Fibroblast of lung (primary cell): Measurements from ENCODE around the gene SMC4. TPM values are rescaled to one million over a fixed set of nuclear protein-coding genes. Genes with fewer than 3 reads are reported as not detected.
A peak's percentile ranks its signal among the peaks of the same experiment; 100 is the strongest.

Experiments used
- DNase-seq, 2 donors: peaks; one replicate each; pipeline versions ENCODE4 v3.0.0 to v3.0.0-alpha.2; 2010; ENCODE audit warnings: low read depth in 2 of 2
- H2AFZ ChIP-seq: 2 replicates; pipeline ENCODE4 v1.5.1; 2012; ENCODE audit warnings: low read length, control low read depth, inconsistent platforms
- H3K27ac ChIP-seq: 2 replicates; pipeline ENCODE4 v1.5.1; 2011; ENCODE audit warnings: low read length, control low read depth; ENCODE audit not compliant: insufficient read depth
- H3K27me3 ChIP-seq: 2 replicates; pipeline ENCODE4 v1.5.1; 2011; ENCODE audit warnings: mild to moderate bottlenecking, low read length; ENCODE audit not compliant: control insufficient read depth, insufficient read depth
- H3K36me3 ChIP-seq: 2 replicates; pipeline ENCODE4 v1.5.1; 2011; ENCODE audit warnings: low read length; ENCODE audit not compliant: control insufficient read depth, insufficient read depth
- H3K4me1 ChIP-seq: 2 replicates; pipeline ENCODE4 v1.5.1; 2011; ENCODE audit warnings: low read length; ENCODE audit not compliant: control insufficient read depth, insufficient read depth; ENCODE audit errors: extremely low read depth
- H3K4me2 ChIP-seq: 2 replicates; pipeline ENCODE4 v1.5.1; 2011; ENCODE audit warnings: low read length, control low read depth; ENCODE audit not compliant: insufficient read depth; ENCODE audit errors: extremely low read depth
- H3K4me3 ChIP-seq, 4 experiments: fragments of 200-600 bp in 1 of 4; sonication (generic) in 1 of 4; replicated peaks in 1 of 4; 2 replicates each; pipeline ENCODE4 v1.5.1; 2011 to 2016; ENCODE audit warnings: low read length in 4 of 4, low read depth in 3 of 4, mild to moderate bottlenecking in 3 of 4, control low read depth in 2 of 4, inconsistent platforms in 1 of 4, mixed read lengths in 1 of 4; ENCODE audit not compliant: insufficient read depth in 1 of 4; ENCODE audit errors: control extremely low read depth in 1 of 4
- H3K79me2 ChIP-seq: 2 replicates; pipeline ENCODE4 v1.5.1; 2012; ENCODE audit warnings: mild to moderate bottlenecking, low read length, inconsistent platforms; ENCODE audit not compliant: control insufficient read depth, insufficient read depth
- H3K9ac ChIP-seq: 2 replicates; pipeline ENCODE4 v1.5.1; 2011; ENCODE audit warnings: mild to moderate bottlenecking, low read length, control low read depth; ENCODE audit not compliant: insufficient read depth
- H3K9me3 ChIP-seq: 2 replicates; pipeline ENCODE4 v1.5.1; 2012; ENCODE audit warnings: low read depth, low read length; ENCODE audit not compliant: control insufficient read depth, insufficient read depth
- H4K20me1 ChIP-seq: 2 replicates; pipeline ENCODE4 v1.5.1; 2011; ENCODE audit warnings: low read length; ENCODE audit not compliant: control insufficient read depth, insufficient read depth; ENCODE audit errors: extremely low read depth
- CTCF ChIP-seq, 2 donors: IDR thresholded peaks in 1 of 2; conservative IDR thresholded peaks in 1 of 2; 1 replicate in 1 of 2; 2 replicates in 1 of 2; pipeline ENCODE4 v1.5.1; 2011 to 2012; ENCODE audit warnings: low read length in 2 of 2, control low read depth in 1 of 2, inconsistent platforms in 1 of 2, low read depth in 1 of 2, mild to moderate bottlenecking in 1 of 2
- EZH2 ChIP-seq: IDR thresholded peaks from 2 replicates; pipeline ENCODE4 v1.5.1; 2012; ENCODE audit warnings: low read length, control low read depth, mild to moderate bottlenecking; ENCODE audit errors: missing control alignments
- polyA plus RNA-seq, 2 donors: library from polyadenylated mRNA; depleted of rRNA in 1 of 2; stranded (reverse) in 1 of 2; unstranded in 1 of 2; fragments of >200 nt; gene quantifications; 2 replicates each; pipeline ENCODE4 v1.2.1, GENCODE V29; 2011 to 2012; ENCODE audit warnings: missing spikeins in 1 of 2
- total RNA-seq: library from RNA; depleted of rRNA; stranded (reverse); fragments of >200 nt; gene quantifications from 2 replicates; pipeline ENCODE4 v1.2.1, GENCODE V29; 2014

SMC4 gene
- total and polyA plus RNA-seq, 2 donors (not counting 1 experiment from before 2014, with no cell fraction given): 34.7 to 48.4 TPM

- peaks cover 19% of the 10 kb centered on the region for H3K4me1 ChIP-seq
These were observed 70.7 kb downstream of the SMC4 start for GRCh38 chr3:160470181-160470580.

GRCh38 chr3:160471892-160472291 is 72.4 kb downstream of the SMC4 start:
- H2AFZ ChIP-seq: no peak overlapping the region
- DNase-seq: no peak
- no peak overlapping the region for H3K27ac ChIP-seq
- no peaks in the 10 kb centered on the region for H3K9me3 ChIP-seq
- no peak overlapping the region for H3K4me2 ChIP-seq
- peaks cover 19% of the 10 kb centered on the region for H3K4me1 ChIP-seq
- H3K9ac ChIP-seq: no peak overlapping the region
- H3K4me3 ChIP-seq: no peak overlapping the region
- no peaks in the 10 kb centered on the region for H3K36me3 ChIP-seq
- no peaks in the 10 kb centered on the region for H3K27me3 ChIP-seq
- H4K20me1 ChIP-seq: no peaks in the 10 kb centered on the region
- no peaks in the 10 kb centered on the region for H3K79me2 ChIP-seq
- TF ChIP-seq CTCF (conservative IDR thresholded peaks at IDR 0.05 in 1 of 2, IDR thresholded peaks at IDR 0.05 in 1 of 2; ENCODE audit: low read depth in 1 of 2, low read length in 2 of 2): no peak

More at GRCh38 chr3:160470181-160470580, 70.7 kb downstream of the SMC4 start:
- no peak overlapping the region for H3K9ac ChIP-seq
- H4K20me1 ChIP-seq: no peaks in the 10 kb centered on the region
- no peaks in the 10 kb centered on the region for H3K9me3 ChIP-seq
- TF ChIP-seq CTCF (conservative IDR thresholded peaks at IDR 0.05 in 1 of 2, IDR thresholded peaks at IDR 0.05 in 1 of 2; ENCODE audit: low read depth in 1 of 2, low read length in 2 of 2): no peak
- H3K36me3 ChIP-seq: no peaks in the 10 kb centered on the region
- no peak overlapping the region for H3K4me2 ChIP-seq
- no peak overlapping the region for H2AFZ ChIP-seq
- no peak for DNase-seq
- no peaks in the 10 kb centered on the region for H3K79me2 ChIP-seq
- no peak overlapping the region for H3K4me3 ChIP-seq
- H3K27me3 ChIP-seq: no peaks in the 10 kb centered on the region
- H3K27ac ChIP-seq: no peak overlapping the region

- Histone ChIP-seq H3K9ac (no peak overlapping the region), H3K79me2 (no peaks in the 10 kb centered on the region), H3K4me2 (no peak overlapping the region), H3K36me3 (no peaks in the 10 kb centered on the region), H3K27ac (no peak overlapping the region), H2AFZ (no peak overlapping the region), H3K9me3 (no peaks in the 10 kb centered on the region), H3K4me1 (peaks cover 19% of the 10 kb centered on the region), H3K27me3 (no peaks in the 10 kb centered on the region), H4K20me1 (no peaks in the 10 kb centered on the region), H3K4me3 (no peak overlapping the region)
- peak in 1 of 2 donors; percentile 61 for DNase-seq
- TF ChIP-seq CTCF (conservative IDR thresholded peaks at IDR 0.05 in 1 of 2, IDR thresholded peaks at IDR 0.05 in 1 of 2; ENCODE audit: low read depth in 1 of 2, low read length in 2 of 2) (no peak), EZH2 (no peak)
These were observed 72.9 kb downstream of the SMC4 start for GRCh38 chr3:160472344-160472743.
